NCI-H446 (cell line): ENCODE results near the gene RBMS1.

Experiments
- DNase-seq, 2 experiments: peaks; one replicate each; lab custom pipeline; 2025; lab: John Stamatoyannopoulos, UW

Gene RBMS1

GRCh38 chr2:160408173-160408958 lies 85.2 kb downstream of the RBMS1 start:
- no peak for DNase-seq

GRCh38 chr2:160407393-160408172 lies 86.0 kb downstream of the RBMS1 start:
- peak in 1 of 2 experiments; percentile 41 for DNase-seq

- peak; percentile 22 to 42 for DNase-seq
These were observed 86.8 kb downstream of the RBMS1 start for GRCh38 chr2:160406591-160407392.

GRCh38 chr2:160405077-160405867 lies 88.3 kb downstream of the RBMS1 start:
- no peak for DNase-seq

- DNase-seq = no peak
These were observed 90.3 kb downstream of the RBMS1 start for GRCh38 chr2:160402997-160403979.

- DNase-seq = no peak
These were observed 91.1 kb downstream of the RBMS1 start for GRCh38 chr2:160402501-160402900.

GRCh38 chr2:160401895-160402294 lies 91.7 kb downstream of the RBMS1 start:
- DNase-seq = no peak

- no peak for DNase-seq
These were observed 93.7 kb downstream of the RBMS1 start for GRCh38 chr2:160399880-160400279.

- no peak for DNase-seq
These were observed 96.1 kb downstream of the RBMS1 start for GRCh38 chr2:160397530-160397865.

- no peak for DNase-seq
These were observed 99.5 kb downstream of the RBMS1 start for GRCh38 chr2:160394153-160394552.

- DNase-seq = no peak
These were observed 101.4 kb downstream of the RBMS1 start for GRCh38 chr2:160392201-160392600.

- DNase-seq = no peak
These were observed 102.8 kb downstream of the RBMS1 start for GRCh38 chr2:160390544-160391455.

- no peak for DNase-seq
These were observed 103.7 kb downstream of the RBMS1 start for GRCh38 chr2:160389875-160390274.

GRCh38 chr2:160388464-160389263 lies 104.9 kb downstream of the RBMS1 start:
- no peak for DNase-seq

GRCh38 chr2:160387558-160388262 lies 105.9 kb downstream of the RBMS1 start:
- peak in 1 of 2 experiments; percentile 17 for DNase-seq

GRCh38 chr2:160384791-160385190 lies 108.8 kb downstream of the RBMS1 start:
- no peak for DNase-seq

GRCh38 chr2:160381425-160381951 lies 112.1 kb downstream of the RBMS1 start:
- DNase-seq = no peak

- DNase-seq = no peak
These were observed 113.0 kb downstream of the RBMS1 start for GRCh38 chr2:160380611-160381010.
